Nucleus accumbens (tissue), 56 donors: Measurements from ENCODE around the gene TBX3.

ENCODE experiments used
- DNase-seq, 56 donors: peaks; one replicate each; lab custom pipeline; 2025; lab: John Stamatoyannopoulos, UW

Gene TBX3

DNA sequence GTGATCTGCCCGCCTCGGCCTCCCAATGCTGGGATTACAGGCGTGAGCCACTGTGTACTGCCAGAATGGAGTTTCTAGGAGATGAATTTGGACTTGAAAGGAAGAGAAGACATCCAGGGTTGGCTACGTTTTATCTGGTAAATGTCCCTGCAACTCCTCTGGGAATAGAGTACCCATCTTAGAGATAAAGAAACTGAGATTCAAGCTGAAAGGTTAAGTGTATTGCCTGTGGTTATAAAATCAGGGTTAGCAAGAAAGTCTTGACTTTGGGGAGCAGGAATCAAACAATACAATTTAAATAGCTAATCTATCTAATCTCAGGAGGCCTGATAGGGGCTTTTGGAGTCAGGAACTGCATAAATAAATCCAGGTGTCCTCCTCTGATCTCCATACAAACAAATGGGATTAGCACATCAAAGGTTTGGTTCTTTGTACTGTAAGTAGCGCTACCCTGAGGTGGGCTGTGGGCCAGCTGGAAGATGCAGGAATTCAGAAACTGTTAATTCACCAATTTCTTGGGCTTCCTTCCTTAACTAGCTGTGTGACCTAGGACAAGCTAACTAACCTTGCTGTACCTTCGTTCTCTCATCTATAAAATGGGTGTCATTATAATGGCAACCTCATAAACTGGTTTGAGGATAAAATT, 45.1 kb downstream of the TBX3 start:
- no peak for DNase-seq

GRCh38 chr12:114636723-114637480, 47.1 kb downstream of the TBX3 start:
- DNase-seq = peak in 4 of 56 donors; percentile 3 to 15 (median 8)

DNA sequence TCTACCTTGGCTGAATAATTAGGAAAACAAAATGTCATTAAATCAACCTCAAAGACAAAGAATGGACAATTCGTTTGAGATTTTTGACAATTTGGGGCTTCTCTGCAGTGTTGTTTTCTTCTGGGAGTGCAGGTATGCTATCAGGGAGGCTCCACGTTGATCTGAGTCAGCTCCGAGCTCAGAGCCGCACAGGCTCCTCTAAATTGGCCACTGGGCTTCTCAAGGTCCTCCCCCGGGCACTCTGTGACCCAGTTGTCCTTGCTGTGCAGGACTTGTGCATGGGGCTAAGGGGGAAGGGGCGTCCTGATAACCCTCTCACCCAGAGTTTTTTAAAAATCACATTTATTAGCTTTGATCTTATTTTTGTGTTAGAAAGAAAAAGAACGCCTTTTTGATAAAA, 52.7 kb downstream of the TBX3 start:
- DNase-seq = no peak

DNA sequence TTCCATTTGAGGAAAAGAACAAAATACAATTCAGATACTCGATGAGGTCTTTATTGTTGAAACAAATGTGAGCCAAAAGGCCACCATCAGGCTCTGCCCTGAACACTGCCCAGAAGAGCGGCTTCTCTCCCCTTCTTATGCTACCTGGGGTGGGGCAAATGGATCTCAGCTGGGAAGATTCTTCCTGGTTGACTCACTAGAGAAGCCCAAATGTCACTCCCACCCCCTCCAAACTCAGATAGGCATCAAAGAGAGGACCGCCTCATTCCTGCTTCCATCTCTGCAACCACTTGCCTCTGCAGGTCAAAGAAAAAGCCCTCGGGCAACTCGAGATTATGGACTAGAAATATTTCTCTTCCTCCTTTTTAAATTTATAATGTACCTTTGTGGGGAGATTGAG, 55.8 kb downstream of the TBX3 start:
- DNase-seq = no peak

DNA sequence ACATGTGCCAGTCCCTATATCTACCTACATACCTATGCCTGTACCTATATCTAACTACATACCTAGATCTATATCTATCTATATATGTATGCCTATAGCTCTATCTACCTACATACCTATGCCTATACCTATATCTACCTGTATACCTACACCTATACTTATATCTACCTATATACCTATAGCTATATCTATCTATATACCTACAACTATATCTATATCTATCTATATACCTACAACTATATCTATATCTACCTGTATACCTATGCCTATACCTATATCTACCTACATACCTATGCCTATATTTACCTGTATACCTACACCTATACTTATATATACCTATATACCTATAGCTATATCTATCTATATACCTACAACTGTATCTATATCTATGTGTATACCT, 56.6 kb downstream of the TBX3 start:
- DNase-seq = no peak

DNA sequence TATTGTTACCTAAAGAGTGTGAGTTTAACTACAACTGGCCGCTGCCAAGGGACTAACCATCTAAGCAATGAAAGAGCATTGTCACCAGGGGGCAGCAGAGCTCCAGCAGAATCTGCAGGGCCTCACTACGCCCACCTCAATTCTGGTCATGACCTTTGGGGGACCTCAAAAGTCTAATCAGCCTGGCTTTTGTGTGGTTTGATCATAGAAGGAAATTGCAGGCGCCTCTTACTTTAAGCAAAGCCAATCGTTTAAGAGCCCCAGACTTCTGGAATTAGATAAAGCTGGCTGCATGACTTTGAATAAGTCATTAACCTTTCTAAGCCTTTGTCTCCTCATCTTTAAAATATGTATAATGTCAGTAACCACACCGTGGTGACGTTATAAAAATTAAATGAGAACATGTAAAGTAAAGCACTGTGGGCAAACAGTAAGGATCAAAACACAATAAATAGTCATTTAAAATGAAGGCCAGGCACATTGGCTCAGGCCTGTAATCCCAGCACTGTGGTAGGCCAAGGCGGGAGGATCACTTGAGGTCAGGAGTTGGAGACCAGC, 58.6 kb downstream of the TBX3 start:
- DNase-seq = peak in 4 of 56 donors; percentile 1 to 6 (median 2)

DNA sequence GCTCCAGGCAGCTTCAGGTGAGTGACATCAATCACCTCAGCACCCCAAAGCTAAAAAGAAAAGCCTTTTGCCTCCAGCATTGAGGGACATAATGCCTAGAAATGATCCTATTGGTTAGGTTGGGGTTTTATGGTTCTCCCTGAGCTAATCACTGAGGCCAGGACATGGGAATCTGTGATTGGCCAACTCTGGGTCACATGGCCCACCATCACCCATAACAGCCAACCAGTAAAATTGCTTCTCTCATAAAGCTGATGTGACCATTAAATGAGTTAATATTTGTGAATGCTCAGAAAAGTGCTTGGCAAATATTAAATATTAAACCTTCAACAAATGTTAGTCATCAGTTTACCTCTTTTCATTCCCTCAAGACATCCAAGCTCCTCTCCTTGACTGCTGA, 60.2 kb downstream of the TBX3 start:
- no peak for DNase-seq
